ENCODE measurements around the gene CDC42EP3.

- no peak for TF ChIP-seq POLR2A (IDR thresholded peaks at IDR 0.05)
- no peak for TF ChIP-seq CTCF (IDR thresholded peaks at IDR 0.05)
These were observed 68.7 kb downstream of the CDC42EP3 start for GRCh38 chr2:37602702-37603101.
